ENCODE data around the gene CD4.

CD4 gene

GRCh38 chr12:6747216-6747615 is 42.1 kb upstream of the CD4 start:
- H2AK5ac ChIP-seq (ENCODE audit: low read length) = no peak overlapping the region
- H2BK120ac ChIP-seq (ENCODE audit: low read depth, low read length) = no peak overlapping the region
- H3K9ac ChIP-seq (ENCODE audit: low read length) = no peak overlapping the region
- H2BK5ac ChIP-seq (ENCODE audit: low read length) = no peak overlapping the region
- no peak overlapping the region for H3K23ac ChIP-seq (ENCODE audit: low read length)
- peaks cover 22% of the 10 kb centered on the region for H3K36me3 ChIP-seq (ENCODE audit: control insufficient read depth, insufficient read depth, low read length)
- no peak overlapping the region for H3K4ac ChIP-seq (ENCODE audit: low read depth, low read length)
- no peak overlapping the region for H2BK15ac ChIP-seq (replicated peaks; ENCODE audit: low read depth)
- no peaks in the 10 kb centered on the region for H3K4me1 ChIP-seq (ENCODE audit: control insufficient read depth, low read depth, low read length)
- no peak overlapping the region for H3K56ac ChIP-seq (ENCODE audit: low read length)
- no peak overlapping the region for H3K4me3 ChIP-seq (ENCODE audit: low read length)
- H3K27ac ChIP-seq (ENCODE audit: low read depth, low read length) = no peak overlapping the region
- H3K79me2 ChIP-seq (ENCODE audit: control insufficient read depth, insufficient read depth, low read length) = peaks cover 6% of the 10 kb centered on the region
- H3K79me1 ChIP-seq (ENCODE audit: low read length) = peaks cover 11% of the 10 kb centered on the region
- no peak for DNase-seq
- no peak overlapping the region for H3K18ac ChIP-seq (ENCODE audit: low read length)
- no peak overlapping the region for H4K8ac ChIP-seq (ENCODE audit: low read depth, low read length)
- no peak overlapping the region for H3K4me2 ChIP-seq (ENCODE audit: low read length)
- no peaks in the 10 kb centered on the region for H3K27me3 ChIP-seq (ENCODE audit: insufficient read depth, low read length, poor library complexity)
- WGBS (ENCODE audit: extremely low coverage, insufficient coverage, low lambda C conversion rate) = no CpG with 5 or more reads among the region's 4 CpGs
- H4K5ac ChIP-seq (ENCODE audit: low read length) = no peak overlapping the region

- no peak overlapping the region for H2BK120ac ChIP-seq (ENCODE audit: low read depth, low read length)
- H4K8ac ChIP-seq (ENCODE audit: low read depth, low read length) = no peak overlapping the region
- no peak for DNase-seq
- no CpG with 5 or more reads among the region's 28 CpGs for WGBS (ENCODE audit: extremely low coverage, insufficient coverage, low lambda C conversion rate)
- no peak overlapping the region for H3K9ac ChIP-seq (ENCODE audit: low read length)
- peaks cover 10% of the 10 kb centered on the region for H3K79me2 ChIP-seq (ENCODE audit: control insufficient read depth, insufficient read depth, low read length)
- H3K18ac ChIP-seq (ENCODE audit: low read length) = no peak overlapping the region
- no peak overlapping the region for H3K56ac ChIP-seq (ENCODE audit: low read length)
- no peak overlapping the region for H2BK15ac ChIP-seq (replicated peaks; ENCODE audit: low read depth)
- H2BK5ac ChIP-seq (ENCODE audit: low read length) = no peak overlapping the region
- H3K79me1 ChIP-seq (ENCODE audit: low read length) = peaks cover 12% of the 10 kb centered on the region
- H3K27me3 ChIP-seq (ENCODE audit: insufficient read depth, low read length, poor library complexity) = no peaks in the 10 kb centered on the region
- no peak overlapping the region for H3K4me3 ChIP-seq (ENCODE audit: low read length)
- peaks cover 22% of the 10 kb centered on the region for H3K36me3 ChIP-seq (ENCODE audit: control insufficient read depth, insufficient read depth, low read length)
- H3K27ac ChIP-seq (ENCODE audit: low read depth, low read length) = no peak overlapping the region
- H3K23ac ChIP-seq (ENCODE audit: low read length) = no peak overlapping the region
- no peak overlapping the region for H3K4ac ChIP-seq (ENCODE audit: low read depth, low read length)
- peaks cover under 1% of the 10 kb centered on the region for H3K4me1 ChIP-seq (ENCODE audit: control insufficient read depth, low read depth, low read length)
- H2AK5ac ChIP-seq (ENCODE audit: low read length) = no peak overlapping the region
- no peak overlapping the region for H4K5ac ChIP-seq (ENCODE audit: low read length)
- H3K4me2 ChIP-seq (ENCODE audit: low read length) = no peak overlapping the region
These were observed 40.6 kb upstream of the CD4 start for GRCh38 chr12:6748761-6749160.

- no peak overlapping the region for H3K56ac ChIP-seq (ENCODE audit: low read length)
- no peak overlapping the region for H2BK5ac ChIP-seq (ENCODE audit: low read length)
- no peak overlapping the region for H2BK120ac ChIP-seq (ENCODE audit: low read depth, low read length)
- H2BK15ac ChIP-seq (replicated peaks; ENCODE audit: low read depth) = no peak overlapping the region
- H3K4ac ChIP-seq (ENCODE audit: low read depth, low read length) = no peak overlapping the region
- no peak overlapping the region for H3K23ac ChIP-seq (ENCODE audit: low read length)
- peaks cover 10% of the 10 kb centered on the region for H3K79me2 ChIP-seq (ENCODE audit: control insufficient read depth, insufficient read depth, low read length)
- H3K4me3 ChIP-seq (ENCODE audit: low read length) = no peak overlapping the region
- H3K4me1 ChIP-seq (ENCODE audit: control insufficient read depth, low read depth, low read length) = peaks cover 4% of the 10 kb centered on the region
- no peak overlapping the region for H4K5ac ChIP-seq (ENCODE audit: low read length)
- no CpG with 5 or more reads among the region's 4 CpGs for WGBS (ENCODE audit: extremely low coverage, insufficient coverage, low lambda C conversion rate)
- peaks cover 22% of the 10 kb centered on the region for H3K36me3 ChIP-seq (ENCODE audit: control insufficient read depth, insufficient read depth, low read length)
- no peak overlapping the region for H3K18ac ChIP-seq (ENCODE audit: low read length)
- no peak overlapping the region for H4K8ac ChIP-seq (ENCODE audit: low read depth, low read length)
- DNase-seq = no peak
- no peak overlapping the region for H3K27ac ChIP-seq (ENCODE audit: low read depth, low read length)
- H2AK5ac ChIP-seq (ENCODE audit: low read length) = no peak overlapping the region
- H3K79me1 ChIP-seq (ENCODE audit: low read length) = peaks cover 12% of the 10 kb centered on the region
- no peak overlapping the region for H3K4me2 ChIP-seq (ENCODE audit: low read length)
- no peaks in the 10 kb centered on the region for H3K27me3 ChIP-seq (ENCODE audit: insufficient read depth, low read length, poor library complexity)
- H3K9ac ChIP-seq (ENCODE audit: low read length) = no peak overlapping the region
These were observed 38.8 kb upstream of the CD4 start for GRCh38 chr12:6750506-6750905.

GRCh38 chr12:6751767-6752166 is 37.6 kb upstream of the CD4 start:
- Histone ChIP-seq H3K36me3 (ENCODE audit: control insufficient read depth, insufficient read depth, low read length) (peaks cover 19% of the 10 kb centered on the region), H3K18ac (ENCODE audit: low read length) (no peak overlapping the region)

GRCh38 chr12:6752167-6752920 is 37.0 kb upstream of the CD4 start:
- Histone ChIP-seq H3K4me3 (ENCODE audit: low read length) (peak overlapping the region; percentile 87), H2BK15ac (replicated peaks; ENCODE audit: low read depth) (no peak overlapping the region), H3K36me3 (ENCODE audit: control insufficient read depth, insufficient read depth, low read length) (peaks cover 15% of the 10 kb centered on the region), H3K23ac (ENCODE audit: low read length) (no peak overlapping the region), H3K9ac (ENCODE audit: low read length) (peak overlapping the region; percentile 96), H3K79me1 (ENCODE audit: low read length) (peaks cover 12% of the 10 kb centered on the region), H3K18ac (ENCODE audit: low read length) (peak overlapping the region; percentile 44), H3K79me2 (ENCODE audit: control insufficient read depth, insufficient read depth, low read length) (peaks cover 10% of the 10 kb centered on the region), H3K4ac (ENCODE audit: low read depth, low read length) (peak overlapping the region; percentile 0), H3K27me3 (ENCODE audit: insufficient read depth, low read length, poor library complexity) (no peaks in the 10 kb centered on the region), H3K56ac (ENCODE audit: low read length) (peak overlapping the region; percentile 98), H4K5ac (ENCODE audit: low read length) (no peak overlapping the region), H4K8ac (ENCODE audit: low read depth, low read length) (no peak overlapping the region), H3K27ac (ENCODE audit: low read depth, low read length) (peak overlapping the region; percentile 71), H2BK5ac (ENCODE audit: low read length) (peak overlapping the region; percentile 71), H3K4me2 (ENCODE audit: low read length) (peak overlapping the region; percentile 61), H2AK5ac (ENCODE audit: low read length) (no peak overlapping the region), H2BK120ac (ENCODE audit: low read depth, low read length) (no peak overlapping the region), H3K4me1 (ENCODE audit: control insufficient read depth, low read depth, low read length) (peaks cover 4% of the 10 kb centered on the region)
- DNase-seq = peak; percentile 77
- no CpG with 5 or more reads among the region's 24 CpGs for WGBS (ENCODE audit: extremely low coverage, insufficient coverage, low lambda C conversion rate)

More at GRCh38 chr12:6751767-6752166, 37.6 kb upstream of the CD4 start:
- WGBS (ENCODE audit: extremely low coverage, insufficient coverage, low lambda C conversion rate) = no CpG with 5 or more reads among the region's 7 CpGs
- no peak overlapping the region for H3K4me3 ChIP-seq (ENCODE audit: low read length)
- H4K8ac ChIP-seq (ENCODE audit: low read depth, low read length) = no peak overlapping the region
- peaks cover 10% of the 10 kb centered on the region for H3K79me2 ChIP-seq (ENCODE audit: control insufficient read depth, insufficient read depth, low read length)
- peak overlapping the region; percentile 96 for H3K9ac ChIP-seq (ENCODE audit: low read length)
- no peak overlapping the region for H2AK5ac ChIP-seq (ENCODE audit: low read length)
- no peak overlapping the region for H3K23ac ChIP-seq (ENCODE audit: low read length)
- H2BK15ac ChIP-seq (replicated peaks; ENCODE audit: low read depth) = no peak overlapping the region
- no peak overlapping the region for H4K5ac ChIP-seq (ENCODE audit: low read length)
- H2BK120ac ChIP-seq (ENCODE audit: low read depth, low read length) = no peak overlapping the region
- no peaks in the 10 kb centered on the region for H3K27me3 ChIP-seq (ENCODE audit: insufficient read depth, low read length, poor library complexity)
- H3K4me2 ChIP-seq (ENCODE audit: low read length) = peak overlapping the region; percentile 61
- H2BK5ac ChIP-seq (ENCODE audit: low read length) = no peak overlapping the region
- no peak overlapping the region for H3K27ac ChIP-seq (ENCODE audit: low read depth, low read length)
- peaks cover 4% of the 10 kb centered on the region for H3K4me1 ChIP-seq (ENCODE audit: control insufficient read depth, low read depth, low read length)
- no peak overlapping the region for H3K4ac ChIP-seq (ENCODE audit: low read depth, low read length)
- H3K79me1 ChIP-seq (ENCODE audit: low read length) = peaks cover 12% of the 10 kb centered on the region
- no peak for DNase-seq
- peak overlapping the region; percentile 98 for H3K56ac ChIP-seq (ENCODE audit: low read length)
